ENCODE data around the gene ITGAD. TPM values are rescaled to one million over a fixed set of nuclear protein-coding genes. Genes with fewer than 3 reads are reported as not detected.

The ITGAD gene
- total and polyA plus RNA-seq, 2 donors from 2014 or later = 0.13 TPM; not detected in 1

GRCh38 chr16:31464781-31465260 is 71.7 kb downstream of the ITGAD start:
- Histone ChIP-seq H3K4me3 (ENCODE audit: low read length in 3 of 3) (no peak overlapping the region), H3K27me3 (ENCODE audit: control insufficient read depth, insufficient read depth, low read length) (no peaks in the 10 kb centered on the region), H3K36me3 (ENCODE audit: control insufficient read depth in 2 of 3, insufficient read depth in 3 of 3, low read length in 3 of 3) (peaks cover 0 to 10% (median 2%) of the 10 kb centered on the region in 3 donors), H3K9ac (ENCODE audit: low read length in 3 of 3) (no peak overlapping the region), H3K9me3 (ENCODE audit: control insufficient read depth in 2 of 3, insufficient read depth in 1 of 3, low read length in 3 of 3) (no peaks in the 10 kb centered on the region), H3K27ac (ENCODE audit: low read depth in 2 of 2, low read length in 2 of 2) (no peak overlapping the region), H3K4me1 (ENCODE audit: control insufficient read depth in 2 of 3, insufficient read depth in 2 of 3, low read depth in 1 of 3, low read length in 3 of 3) (peaks cover 3 to 12% (median 5%) of the 10 kb centered on the region in 3 donors)
- DNase-seq (peak in 1 of 5 donors; percentile 62), FAIRE-seq (no peak)
- intact Hi-C loops (cut with DNase I) = no loop called here
- TF ChIP-seq, protein P1, sequence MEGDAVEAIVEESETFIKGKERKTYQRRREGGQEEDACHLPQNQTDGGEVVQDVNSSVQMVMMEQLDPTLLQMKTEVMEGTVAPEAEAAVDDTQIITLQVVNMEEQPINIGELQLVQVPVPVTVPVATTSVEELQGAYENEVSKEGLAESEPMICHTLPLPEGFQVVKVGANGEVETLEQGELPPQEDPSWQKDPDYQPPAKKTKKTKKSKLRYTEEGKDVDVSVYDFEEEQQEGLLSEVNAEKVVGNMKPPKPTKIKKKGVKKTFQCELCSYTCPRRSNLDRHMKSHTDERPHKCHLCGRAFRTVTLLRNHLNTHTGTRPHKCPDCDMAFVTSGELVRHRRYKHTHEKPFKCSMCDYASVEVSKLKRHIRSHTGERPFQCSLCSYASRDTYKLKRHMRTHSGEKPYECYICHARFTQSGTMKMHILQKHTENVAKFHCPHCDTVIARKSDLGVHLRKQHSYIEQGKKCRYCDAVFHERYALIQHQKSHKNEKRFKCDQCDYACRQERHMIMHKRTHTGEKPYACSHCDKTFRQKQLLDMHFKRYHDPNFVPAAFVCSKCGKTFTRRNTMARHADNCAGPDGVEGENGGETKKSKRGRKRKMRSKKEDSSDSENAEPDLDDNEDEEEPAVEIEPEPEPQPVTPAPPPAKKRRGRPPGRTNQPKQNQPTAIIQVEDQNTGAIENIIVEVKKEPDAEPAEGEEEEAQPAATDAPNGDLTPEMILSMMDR (IDR thresholded peaks at IDR 0.05; ENCODE audit: borderline replicate concordance, extremely low read depth, insufficient read depth) = no peak

- H3K27ac ChIP-seq (ENCODE audit: low read depth in 2 of 2, low read length in 2 of 2) = no peak overlapping the region
- H3K4me3 ChIP-seq (ENCODE audit: low read length in 3 of 3) = no peak overlapping the region
- intact Hi-C loops (cut with DNase I) = no loop called here
- H3K27me3 ChIP-seq (ENCODE audit: control insufficient read depth, insufficient read depth, low read length) = no peaks in the 10 kb centered on the region
- FAIRE-seq (no peak), DNase-seq (peak in 1 of 5 donors; percentile 49)
- TF ChIP-seq, protein P1 (IDR thresholded peaks at IDR 0.05; ENCODE audit: borderline replicate concordance, extremely low read depth, insufficient read depth) = no peak
- H3K4me1 ChIP-seq (ENCODE audit: control insufficient read depth in 2 of 3, insufficient read depth in 2 of 3, low read depth in 1 of 3, low read length in 3 of 3) = peaks cover 0 to 6% (median 0%) of the 10 kb centered on the region in 3 donors
- H3K9me3 ChIP-seq (ENCODE audit: control insufficient read depth in 2 of 3, insufficient read depth in 1 of 3, low read length in 3 of 3) = no peaks in the 10 kb centered on the region
- peaks cover 0 to 10% (median 2%) of the 10 kb centered on the region in 3 donors for H3K36me3 ChIP-seq (ENCODE audit: control insufficient read depth in 2 of 3, insufficient read depth in 3 of 3, low read length in 3 of 3)
- H3K9ac ChIP-seq (ENCODE audit: low read length in 3 of 3) = no peak overlapping the region
Observed at GRCh38 chr16:31465788-31466370, 72.7 kb downstream of the ITGAD start.

DNA sequence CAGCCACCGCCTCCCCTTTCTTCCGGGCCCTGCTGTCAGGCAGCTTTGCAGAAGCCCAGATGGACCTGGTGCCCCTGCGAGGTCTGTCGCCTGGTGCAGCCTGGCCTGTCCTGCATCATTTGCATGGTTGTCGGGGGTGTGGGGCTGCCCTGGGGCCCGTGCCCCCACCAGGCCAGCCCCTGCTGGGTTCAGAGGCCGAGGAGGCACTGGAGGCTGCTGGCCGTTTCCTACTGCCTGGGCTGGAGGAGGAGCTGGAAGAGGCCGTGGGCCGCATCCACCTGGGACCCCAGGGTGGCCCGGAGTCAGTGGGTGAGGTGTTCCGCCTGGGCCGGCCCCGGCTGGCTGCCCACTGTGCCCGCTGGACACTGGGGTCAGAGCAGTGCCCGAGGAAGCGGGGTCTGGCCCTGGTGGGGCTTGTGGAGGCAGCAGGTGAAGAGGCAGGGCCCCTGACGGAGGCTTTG is 73.3 kb downstream of the ITGAD start:
- no peaks in the 10 kb centered on the region for H3K9me3 ChIP-seq (ENCODE audit: control insufficient read depth in 2 of 3, insufficient read depth in 1 of 3, low read length in 3 of 3)
- peak overlapping the region in 1 of 2 donors; percentile 51 for H3K27ac ChIP-seq (ENCODE audit: low read depth in 2 of 2, low read length in 2 of 2)
- H3K4me3 ChIP-seq (ENCODE audit: low read length in 3 of 3) = no peak overlapping the region
- H3K4me1 ChIP-seq (ENCODE audit: control insufficient read depth in 2 of 3, insufficient read depth in 2 of 3, low read depth in 1 of 3, low read length in 3 of 3) = peaks cover 0 to 9% (median 0%) of the 10 kb centered on the region in 3 donors
- H3K36me3 ChIP-seq (ENCODE audit: control insufficient read depth in 2 of 3, insufficient read depth in 3 of 3, low read length in 3 of 3) = peaks cover 0 to 10% (median 2%) of the 10 kb centered on the region in 3 donors
- peak in 1 of 5 donors; percentile 80 for DNase-seq
- intact Hi-C loops (cut with DNase I) = no loop called here
- FAIRE-seq = no peak
- H3K27me3 ChIP-seq (ENCODE audit: control insufficient read depth, insufficient read depth, low read length) = no peaks in the 10 kb centered on the region
- TF ChIP-seq, protein P1 (IDR thresholded peaks at IDR 0.05; ENCODE audit: borderline replicate concordance, extremely low read depth, insufficient read depth) = no peak
- H3K9ac ChIP-seq (ENCODE audit: low read length in 3 of 3) = no peak overlapping the region

Measured in kidney (tissue), 14 donors.